HG03565 (cell line): ENCODE results near the gene DOCK4.

Experiments used
- ATAC-seq: cut with Tn5 transposase; IDR thresholded peaks from one replicate; pipeline ENCODE4 v1.9.1; 2021; ENCODE audit warnings: mild to moderate bottlenecking, moderate library complexity; ENCODE audit not compliant: unreplicated experiment

DOCK4 gene

DNA sequence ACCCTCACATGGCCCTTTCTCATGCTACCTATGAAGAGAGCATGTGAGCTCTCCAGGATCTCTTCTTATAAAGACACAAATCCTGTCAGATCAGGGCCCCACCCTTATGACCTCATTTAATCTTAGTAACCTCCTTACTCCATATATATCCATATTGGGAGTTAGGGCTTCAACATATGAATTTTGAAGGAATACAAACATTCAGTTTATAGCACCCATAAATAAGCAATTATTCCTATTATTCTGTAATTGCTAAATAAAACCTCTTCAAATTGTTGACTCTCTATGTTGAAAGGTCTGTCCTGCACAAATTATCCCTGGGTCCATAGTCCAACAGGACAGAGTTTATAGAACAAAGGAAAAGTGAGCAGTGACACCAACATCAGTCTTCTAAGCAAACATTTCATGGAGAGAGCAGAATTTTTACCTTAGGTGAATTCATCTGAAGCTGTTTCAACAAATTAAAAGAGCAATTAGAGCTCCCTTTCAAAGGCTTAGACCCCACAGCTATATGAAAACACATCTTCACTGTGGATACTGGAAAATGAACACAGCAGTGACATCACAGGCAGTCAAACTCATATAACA, 12.2 kb downstream of the DOCK4 start:
- ATAC-seq = no peak

DNA sequence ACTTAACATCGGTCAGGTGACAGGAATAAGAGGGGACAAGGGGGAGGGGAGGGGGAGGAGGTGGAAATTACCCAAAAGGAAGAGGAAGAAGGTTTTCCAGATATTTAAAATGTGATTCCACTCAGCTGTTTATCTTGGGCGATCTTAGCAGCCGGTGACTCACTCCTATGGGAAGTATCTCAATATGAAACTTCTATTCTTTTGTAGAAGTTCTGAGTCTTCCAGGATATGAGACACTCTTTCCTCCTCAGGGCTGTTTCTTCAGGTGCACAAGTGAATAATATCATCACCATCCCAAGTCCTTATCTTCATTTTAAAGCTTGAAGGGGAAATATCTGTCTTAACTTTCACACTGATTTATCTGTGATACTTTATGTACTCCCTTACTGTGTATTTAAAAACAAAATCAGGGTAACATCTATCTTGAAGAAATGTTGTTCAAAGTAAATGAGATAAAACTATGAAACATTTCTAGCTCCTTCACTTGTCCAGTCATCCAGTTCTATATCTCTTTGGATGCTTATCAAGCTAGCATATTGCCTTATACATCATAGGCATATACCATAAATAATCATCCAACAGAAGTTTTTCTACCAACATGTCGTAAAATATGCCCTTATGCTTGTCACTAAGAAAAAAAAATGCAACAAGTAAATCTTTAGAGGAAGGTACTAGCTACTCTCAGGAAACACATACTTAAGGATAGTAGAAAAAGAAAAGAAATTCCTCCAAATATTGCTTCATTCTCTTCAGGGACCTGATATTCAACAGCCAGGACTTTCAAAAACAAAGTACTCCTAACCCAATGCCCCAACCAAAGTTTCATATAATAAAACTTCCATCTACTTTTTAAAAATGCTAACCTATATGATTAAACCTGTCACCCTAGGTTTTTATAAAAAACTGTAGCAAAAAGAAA, 13.7 kb downstream of the DOCK4 start:
- no peak for ATAC-seq

DNA sequence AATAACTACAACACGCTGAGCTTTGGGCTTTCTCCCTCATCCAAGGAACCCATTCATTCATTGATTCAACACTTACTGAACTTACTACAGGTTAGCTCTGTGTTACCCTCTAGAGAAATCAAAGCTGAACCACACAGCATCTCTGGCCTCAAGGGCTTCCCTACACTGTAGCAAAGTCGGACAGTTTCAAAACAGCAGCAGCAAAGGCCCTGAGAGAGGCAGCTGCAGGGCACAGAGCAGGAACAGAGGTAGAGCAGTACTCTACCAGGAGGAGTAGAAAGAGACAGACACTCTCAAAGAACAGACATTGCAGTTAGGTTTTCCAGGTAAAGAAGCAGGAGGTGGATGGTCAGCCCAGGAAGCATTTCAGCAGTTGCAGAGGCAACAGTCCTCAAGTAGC, 16.1 kb downstream of the DOCK4 start:
- ATAC-seq = no peak

DNA sequence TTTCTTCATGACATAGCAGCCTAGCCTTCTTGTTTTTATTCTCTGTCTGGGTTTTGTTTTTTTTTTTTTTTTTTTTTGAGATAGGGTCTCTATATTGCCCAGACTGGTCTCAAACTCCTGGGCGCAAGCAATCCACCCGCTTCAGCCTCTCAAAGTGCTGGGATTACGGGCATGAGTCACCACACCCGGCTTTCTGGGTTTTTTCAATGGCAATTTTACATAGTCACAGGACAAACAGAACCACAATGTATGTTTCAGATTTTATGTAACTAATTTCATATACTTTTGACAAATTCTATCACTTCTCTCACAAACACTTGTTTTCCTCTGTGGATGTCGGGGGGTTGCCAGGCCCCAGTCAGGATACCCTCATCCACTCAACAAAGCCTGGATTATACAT, 16.5 kb downstream of the DOCK4 start:
- no peak for ATAC-seq

DNA sequence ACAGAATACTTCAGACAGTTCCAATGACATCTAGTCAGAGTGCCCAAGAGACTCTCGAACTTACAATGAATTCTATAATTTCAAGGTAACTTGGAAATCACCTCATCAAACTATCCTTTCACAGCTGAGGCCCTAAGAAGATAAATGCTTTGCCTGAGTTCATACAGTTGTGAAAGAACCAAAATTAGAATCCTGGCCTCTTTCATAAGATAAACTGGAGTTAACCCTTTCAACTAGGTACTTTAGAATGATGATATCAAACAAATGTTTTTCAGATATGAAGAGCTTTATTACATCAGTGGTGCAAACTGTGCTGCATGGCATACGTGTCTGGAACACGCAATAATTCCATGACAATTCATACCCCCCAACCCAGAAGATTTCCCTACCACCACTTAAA, 17.9 kb downstream of the DOCK4 start:
- no peak for ATAC-seq

DNA sequence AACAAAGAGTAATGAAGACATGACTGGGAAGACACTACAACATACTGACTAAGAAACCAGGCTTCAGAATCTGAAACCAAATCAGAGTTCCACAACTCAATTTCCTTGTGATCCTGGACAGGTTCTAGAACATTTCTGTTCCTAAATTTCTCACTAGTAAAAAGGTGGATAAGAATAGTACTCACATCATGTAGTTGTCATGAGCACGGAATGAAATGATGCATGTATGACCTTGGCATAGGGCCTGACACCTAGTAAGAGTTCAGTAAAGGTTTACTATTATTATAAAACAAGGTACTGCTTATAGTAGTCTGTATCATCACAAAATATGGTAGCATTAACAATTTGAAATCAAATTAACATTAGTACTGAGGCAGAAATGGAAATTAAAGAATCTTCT, 19.9 kb downstream of the DOCK4 start:
- no peak for ATAC-seq

DNA sequence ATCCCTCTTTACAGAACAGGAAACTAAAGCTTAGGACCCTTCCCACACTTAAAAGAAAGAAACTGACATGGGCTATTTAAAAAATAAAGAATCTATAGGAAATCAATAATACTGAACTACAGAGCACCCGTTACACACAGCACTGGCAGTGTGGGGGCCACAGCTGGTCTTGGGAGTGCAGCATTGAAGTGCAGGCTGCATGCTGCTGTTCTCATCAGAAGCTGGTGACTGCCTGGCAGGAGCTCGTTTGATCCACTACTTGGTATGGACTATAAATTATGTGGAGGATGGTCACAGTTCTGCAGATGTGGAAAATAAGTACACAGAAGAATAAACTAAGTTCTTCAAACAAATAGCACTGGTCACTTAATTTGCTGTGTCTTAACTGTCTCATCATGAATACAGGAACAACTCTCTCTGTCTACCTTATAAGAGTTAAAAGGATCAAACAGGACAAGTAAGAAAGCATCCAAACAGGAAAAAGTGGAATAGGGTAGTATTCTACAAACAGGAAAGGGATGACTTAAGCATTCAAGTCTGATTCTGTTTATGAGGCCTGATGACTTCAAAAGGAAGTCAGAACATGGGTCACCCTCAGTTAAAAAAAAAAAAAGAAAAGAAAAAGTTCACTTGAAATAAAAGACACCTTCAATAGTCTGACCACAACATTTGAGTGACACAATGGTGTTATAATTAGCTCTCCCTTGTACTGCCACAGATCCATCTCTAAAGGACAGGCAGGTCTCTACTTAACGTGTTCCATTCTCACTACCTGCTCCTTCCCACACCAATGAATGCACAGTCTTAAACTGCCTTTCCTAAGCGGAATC, 21.0 kb downstream of the DOCK4 start:
- no peak for ATAC-seq

DNA sequence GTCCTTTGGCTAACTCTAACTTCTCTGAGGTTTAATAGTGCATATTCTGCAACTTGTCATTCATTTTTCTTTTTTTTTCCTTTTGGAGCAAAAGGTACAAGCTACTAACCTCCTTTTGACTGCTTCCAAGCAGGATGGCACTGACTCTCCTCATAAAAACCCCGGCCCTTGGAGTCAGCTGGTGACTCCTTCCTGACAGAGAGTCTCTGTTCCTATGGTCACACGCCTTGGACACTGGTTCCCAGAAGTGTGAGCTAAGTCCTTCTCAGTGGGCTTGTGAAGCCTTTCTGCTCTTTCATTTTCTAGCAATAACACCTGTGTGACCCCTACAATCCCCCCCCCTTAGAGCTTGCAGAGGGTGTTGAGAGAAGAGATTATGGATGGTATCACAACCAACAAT, 21.7 kb downstream of the DOCK4 start:
- ATAC-seq = no peak

DNA sequence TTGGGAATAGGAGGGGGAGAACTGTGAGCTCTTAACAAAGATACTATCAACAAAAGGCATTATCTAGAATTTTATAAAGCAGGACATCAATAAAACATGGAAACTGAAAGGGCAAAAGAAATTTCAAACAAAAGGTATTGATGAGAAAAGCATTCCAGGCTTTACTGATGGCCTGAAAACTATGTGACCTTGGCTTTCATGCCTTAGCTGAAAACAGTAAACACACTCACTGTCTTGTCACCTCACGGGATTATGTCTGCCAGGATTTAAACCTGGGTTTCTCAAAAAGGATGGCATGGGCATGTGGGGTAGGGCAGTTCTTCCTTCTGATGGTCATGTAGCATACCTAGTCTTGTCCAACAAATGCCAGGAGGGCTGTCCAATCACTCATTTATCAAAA, 22.9 kb downstream of the DOCK4 start:
- no peak for ATAC-seq

DNA sequence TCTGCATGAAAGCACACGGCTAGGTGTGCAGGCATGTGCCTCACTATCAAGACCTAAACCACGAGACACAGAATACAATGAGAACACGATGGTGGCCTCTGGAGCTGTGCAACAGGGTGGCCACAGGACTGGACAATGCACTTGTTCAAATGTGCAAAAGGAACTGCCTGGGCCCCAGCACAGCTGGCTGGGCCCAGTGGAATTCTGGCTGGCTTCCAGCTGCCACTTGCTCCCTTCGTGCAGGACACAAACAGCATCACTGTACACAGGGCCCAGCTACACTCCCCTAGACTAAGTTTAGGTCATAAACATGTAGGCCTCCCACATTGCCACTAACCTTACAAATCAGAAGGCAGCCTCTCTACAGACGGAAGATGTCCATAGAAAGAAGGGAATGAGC, 23.4 kb downstream of the DOCK4 start:
- ATAC-seq = no peak

DNA sequence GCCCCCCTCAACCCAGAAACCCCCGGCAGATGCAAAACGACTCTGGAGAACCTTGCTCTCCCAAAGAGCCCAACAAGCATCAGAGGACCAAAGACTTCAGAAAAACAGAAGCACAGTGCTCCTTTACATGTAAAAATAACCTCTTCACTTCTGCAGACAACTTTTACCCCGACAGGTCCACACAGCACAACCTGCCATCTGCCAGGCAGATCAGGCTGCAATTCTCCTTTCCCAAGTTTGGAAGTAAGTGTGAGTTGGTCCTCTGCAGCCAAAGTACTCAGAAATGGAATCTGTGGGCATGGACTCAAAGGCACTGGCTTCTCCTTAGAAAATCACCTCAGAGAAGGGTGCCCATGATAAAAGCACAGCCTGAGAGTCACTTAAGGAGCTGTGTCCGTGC, 26.0 kb downstream of the DOCK4 start:
- ATAC-seq = no peak

DNA sequence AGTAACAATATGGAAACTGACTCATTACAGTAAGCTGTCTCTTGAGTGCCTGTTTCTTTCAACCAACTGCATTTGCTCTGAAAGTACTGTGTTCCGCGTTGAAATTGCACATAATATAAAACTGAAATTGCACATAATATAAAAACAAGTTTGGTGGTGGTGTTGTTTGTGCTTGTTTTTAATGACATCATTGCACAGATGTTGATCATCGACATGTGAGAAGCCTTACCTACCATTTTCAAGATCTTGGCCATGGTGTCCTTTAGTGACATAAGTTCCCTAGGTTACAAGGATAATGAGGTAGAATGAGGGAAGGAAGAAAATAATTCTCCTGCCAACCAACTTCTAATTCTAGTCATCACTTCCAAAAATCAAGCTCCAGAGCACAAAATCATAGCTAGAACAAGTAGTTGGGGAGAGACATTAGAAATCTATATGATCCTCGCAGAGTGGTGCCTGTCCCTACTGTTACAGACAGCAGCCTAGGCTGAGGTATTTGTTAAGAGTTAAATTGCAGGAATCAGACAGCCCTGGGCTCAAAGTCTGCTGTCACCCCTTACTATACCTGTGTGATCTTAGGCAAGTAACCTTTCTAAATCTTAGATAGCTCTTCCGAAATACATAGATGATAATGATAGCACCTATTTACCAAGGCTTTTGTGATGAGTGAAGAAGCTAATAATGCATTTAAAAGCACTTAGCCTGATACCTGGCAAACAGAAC, 29.3 kb downstream of the DOCK4 start:
- no peak for ATAC-seq

DNA sequence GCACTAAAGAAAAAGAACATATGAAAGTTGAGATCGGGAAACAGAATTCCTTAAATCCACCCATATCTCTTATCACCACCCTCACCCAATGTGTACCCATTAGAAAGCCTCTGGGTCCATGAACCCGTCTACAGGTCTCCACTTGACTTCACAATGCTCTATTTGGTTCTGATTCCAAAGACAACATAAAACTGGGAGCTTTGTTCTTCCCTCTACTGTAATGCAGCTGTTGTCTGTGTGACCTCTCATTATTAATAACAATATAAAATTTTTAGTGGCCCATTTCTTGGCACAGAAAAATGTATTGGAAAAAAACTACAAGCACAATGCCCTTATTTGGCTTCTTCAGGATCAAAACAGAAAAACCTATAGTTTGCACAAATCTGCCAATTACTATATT, 30.0 kb downstream of the DOCK4 start:
- ATAC-seq = no peak

DNA sequence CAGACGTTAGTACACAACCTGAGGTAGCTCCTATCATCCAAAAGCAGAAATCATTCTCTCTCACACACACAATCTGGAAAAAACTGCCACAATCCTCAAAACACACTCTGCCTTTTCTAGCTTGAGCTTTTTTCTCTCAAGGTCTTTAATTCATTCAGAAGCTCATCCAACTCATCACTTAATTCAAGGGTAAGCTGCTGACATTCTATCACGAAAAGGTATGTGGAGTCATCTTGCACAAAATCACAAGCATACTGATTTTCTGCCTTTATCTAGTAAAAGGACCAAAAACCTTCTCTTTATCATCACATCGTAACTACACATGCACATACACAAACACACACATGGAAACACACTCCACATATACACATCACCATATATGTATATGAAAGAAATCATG, 32.0 kb downstream of the DOCK4 start:
- no peak for ATAC-seq

DNA sequence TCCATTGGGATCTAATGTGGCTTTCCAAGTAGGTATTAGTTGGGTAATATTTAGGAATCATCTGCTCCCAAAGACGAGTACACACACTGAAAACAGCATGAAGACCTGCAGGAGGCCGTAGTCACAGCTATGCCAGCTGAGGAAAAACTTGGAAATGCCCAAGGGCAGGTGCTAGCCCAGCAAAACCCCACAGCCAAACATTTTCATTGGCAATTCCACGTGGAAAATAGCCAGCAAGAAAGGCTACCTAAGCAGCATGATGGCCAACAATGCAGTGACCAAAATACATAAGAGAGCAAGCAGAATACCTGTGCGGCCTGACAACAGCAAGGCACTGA, 32.7 kb downstream of the DOCK4 start:
- no peak for ATAC-seq

DNA sequence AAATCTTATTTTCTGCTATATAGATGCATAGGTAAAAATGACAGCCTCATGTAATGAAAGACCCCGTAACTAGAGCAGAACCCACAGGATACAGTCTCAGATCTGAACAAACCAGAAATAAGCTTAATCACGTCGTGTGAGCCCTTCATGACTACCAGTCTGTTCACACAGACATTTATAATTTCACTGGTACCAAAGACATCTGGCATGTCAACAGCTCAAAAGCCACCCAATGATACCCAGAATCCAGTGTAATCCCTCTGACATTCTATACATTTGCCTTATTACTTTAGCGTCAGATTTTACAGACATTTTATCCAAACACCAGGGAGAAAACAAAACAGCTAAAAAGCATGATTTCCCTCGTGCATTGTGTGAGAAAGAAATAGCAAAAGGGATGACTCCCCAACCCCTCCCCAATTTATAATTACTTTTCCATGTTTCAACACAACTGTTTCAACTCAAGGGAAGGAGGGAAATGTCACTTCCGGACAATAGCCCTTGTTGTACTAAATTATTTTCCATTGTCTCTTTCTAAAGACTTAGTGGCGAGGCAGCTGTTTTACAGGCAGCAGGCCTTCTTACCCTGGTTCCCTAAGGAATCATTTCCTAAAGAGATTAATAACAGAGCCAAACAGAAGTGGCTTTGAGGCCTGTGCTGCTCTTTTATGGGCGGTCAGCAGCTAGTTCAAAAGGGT, 33.2 kb downstream of the DOCK4 start:
- no peak for ATAC-seq

DNA sequence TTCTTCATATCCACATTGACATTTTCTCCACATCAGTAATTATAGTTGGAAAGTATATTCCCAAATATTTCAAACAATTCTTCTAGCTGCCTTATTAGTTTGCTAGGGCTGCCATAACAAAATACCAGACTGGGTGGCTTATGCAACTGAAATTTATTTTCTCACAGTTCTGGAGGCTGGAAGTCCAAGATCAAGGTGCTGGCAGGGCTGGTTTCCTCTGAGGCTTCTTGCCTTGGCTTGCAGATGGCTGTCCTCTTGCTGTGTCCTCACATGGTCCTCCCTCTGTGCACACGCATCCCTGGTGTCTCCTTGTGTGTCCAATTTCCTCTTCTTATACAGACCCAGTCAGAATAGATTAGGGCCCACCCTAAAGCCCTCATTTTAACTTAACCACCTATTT, 34.5 kb downstream of the DOCK4 start:
- no peak for ATAC-seq

DNA sequence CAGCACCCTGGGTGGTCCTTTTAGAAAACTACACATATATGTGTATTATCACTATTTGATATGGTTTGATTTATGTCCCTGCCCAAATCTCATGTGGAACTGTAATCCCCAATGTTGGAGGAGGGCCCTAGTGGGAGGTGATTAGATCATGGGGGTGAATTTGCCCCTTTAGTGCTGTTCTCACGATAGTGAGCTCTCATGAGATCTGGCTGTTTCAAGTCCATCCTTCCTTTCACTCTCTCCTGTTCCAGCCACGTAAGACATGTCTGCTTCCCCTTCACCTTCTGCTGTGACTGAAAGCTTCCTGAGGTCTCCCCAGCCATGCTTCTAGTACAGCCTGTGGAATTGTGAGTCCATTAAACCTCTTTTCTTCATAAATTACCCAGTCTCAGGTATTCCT, 37.3 kb downstream of the DOCK4 start:
- no peak for ATAC-seq

DNA sequence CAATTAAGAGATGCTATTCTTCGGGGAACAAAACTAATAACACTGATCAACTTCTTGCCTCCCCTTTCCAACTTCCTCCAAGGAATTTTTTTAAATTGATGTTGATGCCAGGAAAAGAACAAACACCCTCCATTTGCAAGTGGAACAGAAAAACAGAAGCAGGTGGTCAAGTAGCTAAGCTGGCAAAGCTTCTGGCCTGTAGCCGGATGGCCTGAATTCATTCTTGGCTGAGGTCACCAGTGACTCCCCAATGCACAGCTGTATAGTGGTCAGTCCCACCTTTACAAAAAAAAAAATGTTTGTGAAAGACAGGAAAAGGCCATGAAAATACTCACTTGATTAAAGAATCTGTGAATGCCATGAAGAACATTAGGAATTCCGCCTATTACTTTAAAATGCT, 39.1 kb downstream of the DOCK4 start:
- no peak for ATAC-seq

DNA sequence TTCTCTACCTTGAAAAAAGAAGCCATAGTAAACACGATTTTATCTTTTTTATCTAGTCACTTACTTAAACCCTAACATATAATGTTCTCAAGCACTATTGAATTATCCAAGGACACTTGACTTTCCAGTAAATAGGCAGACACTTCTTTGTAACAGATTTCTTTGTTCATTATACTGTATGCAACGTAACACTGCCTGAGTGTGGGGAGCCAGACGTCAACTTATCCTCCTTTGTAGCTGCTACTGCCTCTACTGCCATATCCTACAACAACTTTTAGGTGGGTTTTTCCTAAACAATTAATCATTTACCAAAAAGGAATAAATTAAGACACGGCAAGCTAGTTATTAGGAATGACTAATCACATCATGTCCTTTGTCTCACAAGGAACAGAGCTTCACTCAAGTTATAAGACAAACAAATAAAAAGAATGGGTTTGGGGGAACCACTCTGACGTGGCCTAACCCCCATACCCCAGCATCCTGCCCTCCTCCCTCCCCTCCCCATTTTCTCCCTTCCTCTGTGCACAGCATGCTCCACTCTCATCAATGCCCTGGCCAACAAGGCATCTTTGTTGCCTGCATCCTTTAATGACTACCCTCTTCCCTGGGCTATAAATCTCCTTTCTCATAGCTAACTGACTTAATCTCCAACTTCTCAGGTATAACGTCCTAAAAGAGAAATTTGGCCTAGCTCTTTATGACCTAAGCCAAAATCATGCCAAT, 43.3 kb downstream of the DOCK4 start:
- ATAC-seq = no peak
